Stimulated activated CD4-positive, alpha-beta T cell treated with anti-CD3 and anti-CD28 coated beads, Interleukin-2, amount 100 ng/mL, for 4 hours (primary cell): ENCODE results near the gene UCK1.

Experiments
- DNase-seq: peaks from one replicate; pipeline ENCODE4 v3.0.0-alpha.2; 2020; ENCODE audit warnings: low read depth

UCK1 gene

DNA sequence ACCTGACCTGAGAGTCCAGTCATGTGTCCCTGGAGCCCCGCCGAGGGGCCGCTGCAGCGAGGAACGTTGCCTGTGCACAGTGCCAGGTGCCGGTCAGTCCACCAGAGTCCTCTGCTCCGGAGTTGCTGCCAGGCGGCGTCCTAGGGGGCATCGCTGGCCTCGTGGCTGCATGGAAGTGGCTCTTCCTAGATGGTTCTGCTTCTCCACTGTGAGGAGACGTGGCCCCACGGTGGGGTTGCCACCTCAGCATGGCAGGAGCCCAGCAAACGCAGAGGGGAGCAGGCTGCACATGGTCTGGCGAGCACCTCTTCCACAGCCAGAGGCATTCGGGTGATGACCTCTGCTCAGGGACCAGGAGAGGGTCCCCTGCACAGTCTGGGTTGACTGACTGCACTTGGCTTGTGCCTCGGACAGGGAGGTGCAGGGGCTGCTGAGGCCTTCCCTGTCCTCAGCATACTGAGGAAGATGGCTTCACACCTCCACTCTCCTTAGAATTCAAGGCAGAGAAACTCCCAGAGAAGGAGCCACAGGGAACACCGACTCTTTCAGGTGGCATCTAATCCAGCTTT lies 54.2 kb downstream of the UCK1 start:
- DNase-seq: no peak

DNA sequence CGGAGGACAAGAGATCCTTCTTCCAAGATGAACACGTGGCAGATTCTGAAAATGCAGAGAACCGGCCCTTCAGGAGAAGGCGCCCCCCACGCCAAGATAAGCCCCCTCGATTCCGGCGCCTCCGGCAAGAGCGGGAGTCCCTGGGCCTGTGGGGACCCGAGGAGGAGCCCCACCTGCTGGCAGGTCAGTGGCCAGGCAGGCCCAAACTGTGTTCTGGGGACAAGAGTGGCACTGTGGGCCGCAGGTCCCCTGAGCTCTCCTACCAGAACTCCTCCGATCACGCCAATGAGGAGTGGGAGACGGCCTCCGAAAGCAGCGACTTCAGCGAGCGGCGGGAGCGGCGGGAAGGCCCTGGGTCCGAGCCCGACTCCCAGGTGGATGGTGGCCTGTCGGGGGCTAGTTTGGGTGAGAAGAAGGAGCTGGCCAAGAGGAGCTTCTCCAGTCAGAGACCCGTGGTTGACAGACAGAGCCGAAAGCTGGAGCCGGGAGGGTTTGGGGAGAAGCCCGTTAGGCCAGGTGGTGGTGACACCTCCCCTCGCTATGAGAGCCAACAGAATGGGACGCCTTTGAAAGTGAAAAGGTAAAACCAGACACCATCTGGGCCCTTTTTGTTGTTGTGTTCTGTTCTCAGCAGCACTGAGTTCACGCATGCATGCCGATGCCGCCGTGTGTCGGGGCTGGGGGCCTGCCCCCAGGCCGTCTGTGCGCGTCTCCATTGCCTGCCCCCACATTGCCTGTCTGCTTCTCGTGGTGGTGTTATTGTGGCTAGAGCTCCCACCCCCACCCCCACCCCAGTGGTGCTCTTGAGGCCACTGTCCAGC lies 54.9 kb downstream of the UCK1 start:
- DNase-seq: no peak

DNA sequence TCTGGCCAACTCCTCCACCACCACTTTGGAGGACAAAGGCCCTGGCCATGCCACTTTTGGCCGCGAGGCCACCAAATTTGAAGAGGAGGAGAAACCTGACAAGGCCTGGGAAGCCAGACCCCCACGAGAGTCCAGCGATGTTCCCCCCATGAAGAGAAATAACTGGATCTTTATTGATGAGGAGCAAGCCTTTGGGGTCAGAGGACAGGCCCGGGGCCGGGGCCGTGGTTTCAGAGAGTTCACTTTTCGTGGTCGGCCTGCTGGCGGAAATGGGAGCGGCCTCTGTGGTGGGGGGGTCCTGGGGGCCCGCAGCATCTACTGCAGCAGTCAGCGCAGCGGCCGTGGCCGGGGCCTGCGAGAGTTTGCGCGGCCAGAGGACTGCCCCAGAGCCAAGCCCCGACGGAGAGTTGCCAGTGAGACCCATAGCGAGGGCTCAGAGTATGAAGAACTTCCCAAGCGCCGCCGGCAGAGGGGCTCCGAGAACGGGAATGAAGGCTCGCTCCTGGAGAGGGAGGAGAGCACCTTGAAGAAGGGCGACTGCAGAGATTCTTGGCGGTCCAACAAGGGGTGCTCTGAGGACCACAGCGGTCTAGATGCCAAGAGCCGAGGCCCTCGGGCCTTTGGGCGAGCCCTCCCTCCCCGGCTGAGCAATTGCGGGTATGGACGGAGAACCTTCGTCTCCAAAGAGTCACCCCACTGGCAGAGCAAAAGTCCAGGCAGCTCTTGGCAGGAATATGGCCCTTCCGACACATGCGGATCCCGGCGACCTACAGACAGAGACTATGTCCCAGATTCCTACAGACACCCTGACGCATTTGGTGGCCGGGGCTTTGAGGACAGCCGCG lies 55.7 kb downstream of the UCK1 start:
- no peak for DNase-seq

DNA sequence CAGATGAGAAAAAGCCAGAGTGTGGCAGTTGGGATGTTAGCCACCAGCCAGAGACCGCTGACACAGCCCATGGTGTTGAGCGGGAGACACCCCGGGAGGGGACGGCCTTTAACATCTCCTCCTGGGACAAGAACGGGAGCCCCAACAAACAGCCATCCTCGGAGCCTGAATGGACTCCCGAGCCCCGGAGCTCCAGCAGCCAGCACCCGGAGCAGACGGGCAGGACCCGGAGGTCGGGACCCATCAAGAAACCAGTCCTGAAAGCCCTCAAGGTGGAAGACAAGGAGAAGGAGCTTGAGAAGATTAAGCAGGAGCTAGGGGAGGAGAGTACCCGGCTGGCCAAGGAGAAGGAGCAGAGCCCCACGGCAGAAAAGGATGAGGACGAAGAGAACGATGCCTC lies 56.4 kb downstream of the UCK1 start:
- no peak for DNase-seq

DNA sequence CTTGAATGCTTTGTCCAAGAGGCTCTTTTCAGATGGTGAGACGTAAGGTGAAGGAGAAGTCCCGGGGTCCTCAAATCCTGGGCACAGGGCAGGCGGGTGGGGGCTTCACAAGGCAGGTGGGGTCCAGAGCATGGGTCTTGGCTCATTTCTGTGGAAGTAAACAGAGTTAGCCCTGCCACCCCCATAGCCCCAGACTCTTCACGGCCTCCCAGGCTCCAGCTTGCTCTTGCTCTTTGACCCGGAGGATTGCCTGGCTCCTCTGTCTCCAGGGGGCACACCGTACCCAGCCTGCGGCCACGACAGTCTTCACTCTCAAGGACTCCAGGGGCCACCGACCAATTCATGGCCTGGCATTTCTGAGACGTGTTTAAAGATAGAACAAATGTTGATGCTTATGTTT lies 57.2 kb downstream of the UCK1 start:
- DNase-seq: no peak
